ENCODE results near the gene FCHSD1. TPM values are rescaled to one million over a fixed set of nuclear protein-coding genes. Genes with fewer than 3 reads are reported as not detected.
A peak's percentile ranks its signal among the peaks of the same experiment; 100 is the strongest.

Gene FCHSD1
- total RNA-seq, 1 experiment from 2014 or later: 21.2 TPM

DNA sequence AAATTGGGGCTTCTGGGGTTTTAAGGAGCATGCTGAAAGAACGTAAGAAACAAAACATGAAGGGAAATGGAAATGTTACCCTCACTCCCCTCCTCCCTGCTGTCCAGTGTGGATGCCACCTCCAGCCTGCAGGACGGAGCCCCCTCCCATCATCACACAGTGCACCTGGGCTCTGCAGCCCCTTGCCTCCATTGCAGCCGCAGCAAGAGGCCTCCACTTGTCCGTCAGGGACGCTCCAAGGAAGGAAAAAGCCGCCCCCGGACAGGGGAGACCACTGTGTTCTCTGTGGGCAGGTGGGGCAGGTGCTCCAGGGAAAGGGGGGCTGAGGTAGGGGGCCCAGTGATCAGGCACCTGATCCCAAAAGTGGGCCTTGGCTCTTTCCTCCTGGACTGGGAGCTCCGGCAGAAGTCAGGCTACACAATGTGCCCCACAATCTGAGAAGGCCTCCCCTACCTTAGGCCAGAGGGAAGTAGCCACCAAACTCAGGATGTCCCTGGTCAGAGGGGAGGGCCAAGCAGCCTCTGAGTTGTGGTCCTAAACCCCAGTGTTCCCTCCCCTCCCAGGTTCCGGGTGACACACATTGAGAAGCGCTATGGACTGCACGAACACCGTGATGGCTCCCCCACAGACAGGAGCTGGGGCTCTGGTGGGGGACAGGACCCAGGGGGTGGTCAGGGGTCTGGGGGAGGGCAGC is 11.7 kb downstream of the FCHSD1 start:
- CTCF ChIA-PET: interaction anchor here (0.5 to 3.7 kb wide), 4 partner anchors 20 to 99 kb away, joined by 3 to 16 read pairs (median 4); partner anchors contain the start of gene DIAPH1
- Mint-ChIP-seq H3K4me3 (ENCODE audit: unreplicated experiment) (no peak overlapping the region), H3K27ac (ENCODE audit: low read depth, unreplicated experiment) (no peak overlapping the region), H3K4me1 (ENCODE audit: insufficient read depth, unreplicated experiment) (peaks cover 43% of the 10 kb centered on the region), H3K27me3 (ENCODE audit: insufficient read depth, unreplicated experiment) (no peaks in the 10 kb centered on the region), H3K36me3 (ENCODE audit: insufficient read depth, unreplicated experiment) (peaks cover 9% of the 10 kb centered on the region), H3K9me3 (ENCODE audit: unreplicated experiment) (no peaks in the 10 kb centered on the region)
- no peak for DNase-seq (ENCODE audit: unreplicated experiment)
- TF ChIP-seq, protein P1, sequence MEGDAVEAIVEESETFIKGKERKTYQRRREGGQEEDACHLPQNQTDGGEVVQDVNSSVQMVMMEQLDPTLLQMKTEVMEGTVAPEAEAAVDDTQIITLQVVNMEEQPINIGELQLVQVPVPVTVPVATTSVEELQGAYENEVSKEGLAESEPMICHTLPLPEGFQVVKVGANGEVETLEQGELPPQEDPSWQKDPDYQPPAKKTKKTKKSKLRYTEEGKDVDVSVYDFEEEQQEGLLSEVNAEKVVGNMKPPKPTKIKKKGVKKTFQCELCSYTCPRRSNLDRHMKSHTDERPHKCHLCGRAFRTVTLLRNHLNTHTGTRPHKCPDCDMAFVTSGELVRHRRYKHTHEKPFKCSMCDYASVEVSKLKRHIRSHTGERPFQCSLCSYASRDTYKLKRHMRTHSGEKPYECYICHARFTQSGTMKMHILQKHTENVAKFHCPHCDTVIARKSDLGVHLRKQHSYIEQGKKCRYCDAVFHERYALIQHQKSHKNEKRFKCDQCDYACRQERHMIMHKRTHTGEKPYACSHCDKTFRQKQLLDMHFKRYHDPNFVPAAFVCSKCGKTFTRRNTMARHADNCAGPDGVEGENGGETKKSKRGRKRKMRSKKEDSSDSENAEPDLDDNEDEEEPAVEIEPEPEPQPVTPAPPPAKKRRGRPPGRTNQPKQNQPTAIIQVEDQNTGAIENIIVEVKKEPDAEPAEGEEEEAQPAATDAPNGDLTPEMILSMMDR (IDR thresholded peaks at IDR 0.05; ENCODE audit: unreplicated experiment): no peak
- BruUV-seq (replicated peaks): no TSS peak
- intact Hi-C loops (cut with micrococcal nuclease): no loop called here
- POLR2A ChIA-PET: interaction anchor here (13.3 kb wide), 1 partner anchor 19 kb away, joined by 349 read pairs; the partner anchor contains the start of gene DIAPH1

DNA sequence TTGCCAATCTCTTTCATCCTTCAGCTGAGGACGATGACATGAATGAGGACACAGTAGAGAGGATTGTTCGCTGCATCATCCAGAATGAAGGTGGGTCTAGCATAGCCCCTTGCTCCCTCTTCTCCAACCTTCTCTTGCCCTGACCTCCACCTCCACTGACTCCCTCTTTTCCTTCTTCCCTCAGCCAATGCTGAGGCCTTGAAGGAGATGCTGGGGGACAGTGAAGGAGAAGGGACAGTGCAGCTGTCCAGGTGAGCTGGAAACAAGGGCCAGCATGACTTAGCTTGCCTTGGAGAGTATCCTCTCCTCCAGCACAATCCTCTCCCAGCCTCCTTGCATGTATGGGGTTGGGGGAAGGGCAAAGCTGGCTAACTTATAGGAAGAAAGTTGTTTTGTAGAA is 12.4 kb downstream of the FCHSD1 start:
- TSS peak; percentile 13 for BruUV-seq (replicated peaks)
- Mint-ChIP-seq H3K27ac (ENCODE audit: low read depth, unreplicated experiment) (no peak overlapping the region), H3K4me3 (ENCODE audit: unreplicated experiment) (peak overlapping the region; percentile 92), H3K4me1 (ENCODE audit: insufficient read depth, unreplicated experiment) (peaks cover 50% of the 10 kb centered on the region), H3K36me3 (ENCODE audit: insufficient read depth, unreplicated experiment) (peaks cover 17% of the 10 kb centered on the region), H3K27me3 (ENCODE audit: insufficient read depth, unreplicated experiment) (no peaks in the 10 kb centered on the region), H3K9me3 (ENCODE audit: unreplicated experiment) (no peaks in the 10 kb centered on the region)
- no peak for DNase-seq (ENCODE audit: unreplicated experiment)
- TF ChIP-seq, protein P1 (IDR thresholded peaks at IDR 0.05; ENCODE audit: unreplicated experiment): no peak
- ChIA-PET CTCF (interaction anchor here (0.6 to 2.9 kb wide), 4 partner anchors 8 to 354 kb away, joined by 3 to 18 read pairs (median 4); partner anchors contain the start of gene RNF14), POLR2A (interaction anchor here (1.3 to 13.3 kb wide), 5 partner anchors 9 to 46 kb away, joined by 3 to 349 read pairs (median 55); partner anchors contain the start of genes DIAPH1 and FCHSD1)
- intact Hi-C loops (cut with micrococcal nuclease): no loop called here

DNA sequence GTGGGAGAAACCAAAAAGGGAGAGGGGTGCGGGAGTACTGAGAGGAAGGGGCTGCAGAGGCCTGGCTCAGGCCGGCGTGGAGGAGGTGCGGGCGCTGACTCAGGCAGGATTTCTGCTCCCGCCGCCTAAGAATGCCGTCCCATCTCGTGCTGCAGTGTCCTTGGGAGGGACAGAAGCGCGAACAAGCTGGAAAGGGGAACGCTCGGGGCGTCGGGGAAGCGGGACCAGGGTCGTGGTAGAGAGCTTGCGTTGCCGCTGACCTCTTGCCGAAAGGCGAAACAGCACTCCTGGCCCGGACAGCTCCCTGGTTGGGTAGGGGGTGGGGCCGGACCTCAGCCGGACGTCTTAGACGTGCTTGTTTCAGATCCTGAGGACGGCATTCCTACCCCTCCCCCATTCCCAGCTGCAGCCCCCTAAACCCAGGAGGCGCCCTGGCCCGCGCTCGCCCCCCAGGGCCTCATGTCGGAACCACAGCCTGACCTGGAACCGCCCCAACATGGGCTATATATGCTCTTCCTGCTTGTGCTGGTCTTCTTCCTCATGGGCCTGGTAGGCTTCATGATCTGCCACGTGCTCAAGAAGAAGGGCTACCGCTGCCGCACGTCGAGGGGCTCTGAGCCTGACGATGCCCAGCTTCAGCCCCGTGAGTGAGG is 13.3 kb downstream of the FCHSD1 start:
- DNase-seq (ENCODE audit: unreplicated experiment): peak; percentile 52
- Mint-ChIP-seq H3K4me1 (ENCODE audit: insufficient read depth, unreplicated experiment) (peaks cover 50% of the 10 kb centered on the region), H3K27me3 (ENCODE audit: insufficient read depth, unreplicated experiment) (no peaks in the 10 kb centered on the region), H3K36me3 (ENCODE audit: insufficient read depth, unreplicated experiment) (peaks cover 17% of the 10 kb centered on the region), H3K27ac (ENCODE audit: low read depth, unreplicated experiment) (peak overlapping the region; percentile 47), H3K9me3 (ENCODE audit: unreplicated experiment) (no peaks in the 10 kb centered on the region), H3K4me3 (ENCODE audit: unreplicated experiment) (peak overlapping the region; percentile 92)
- TF ChIP-seq, protein P1 (IDR thresholded peaks at IDR 0.05; ENCODE audit: unreplicated experiment): no peak
- BruUV-seq (replicated peaks): no TSS peak
- ChIA-PET CTCF (interaction anchor here (1.4 to 11.6 kb wide), 6 partner anchors 9 to 331 kb away, joined by 4 to 213 read pairs (median 14); partner anchors contain the start of genes DIAPH1 and RNF14), POLR2A (interaction anchor here (0.7 to 13.3 kb wide), 18 partner anchors 9 to 1073 kb away, joined by 3 to 349 read pairs (median 14); partner anchors contain the start of genes ARAP3, DIAPH1, FCHSD1 and IK)
- intact Hi-C loops (cut with micrococcal nuclease): loop anchor here (2.0 kb wide), 1 partner anchor 19 kb away; the partner anchor contains the start of gene DIAPH1

Measured in MCF 10A (cell line).